ENCODE measurements around the gene SAXO1.
"Not testable (repeated sequence)": the region's sequence is repeated elsewhere in the genome, so short reads cannot be mapped to it uniquely, and the experiment has no call there.

Gene SAXO1

GRCh38 chr9:19000133-19000532 lies 32.9 kb downstream of the SAXO1 start:
- TF ChIP-seq CTCF (IDR thresholded peaks at IDR 0.05; ENCODE audit: low read depth, low read length, missing control alignments), result no peak
- DNase-seq (ENCODE audit: low read depth), result no peak
- H3K4me3 ChIP-seq (ENCODE audit: low read depth, low read length), result no peak overlapping the region

GRCh38 chr9:18999173-18999785 lies 33.7 kb downstream of the SAXO1 start:
- TF ChIP-seq CTCF (IDR thresholded peaks at IDR 0.05; ENCODE audit: low read depth, low read length, missing control alignments), result no peak
- H3K4me3 ChIP-seq (ENCODE audit: low read depth, low read length), result no peak overlapping the region
- no peak for DNase-seq (ENCODE audit: low read depth)

GRCh38 chr9:18997151-18997550 lies 35.9 kb downstream of the SAXO1 start:
- no peak for TF ChIP-seq CTCF (IDR thresholded peaks at IDR 0.05; ENCODE audit: low read depth, low read length, missing control alignments)

GRCh38 chr9:18996211-18996610 lies 36.8 kb downstream of the SAXO1 start:
- DNase-seq (ENCODE audit: low read depth), result no peak
- no peak for TF ChIP-seq CTCF (IDR thresholded peaks at IDR 0.05; ENCODE audit: low read depth, low read length, missing control alignments)
- H3K4me3 ChIP-seq (ENCODE audit: low read depth, low read length), result no peak overlapping the region

More at GRCh38 chr9:18997151-18997550, 35.9 kb downstream of the SAXO1 start:
- no peak overlapping the region for H3K4me3 ChIP-seq (ENCODE audit: low read depth, low read length)
- DNase-seq (ENCODE audit: low read depth), result no peak

GRCh38 chr9:18994263-18994916 lies 38.6 kb downstream of the SAXO1 start:
- TF ChIP-seq CTCF (IDR thresholded peaks at IDR 0.05; ENCODE audit: low read depth, low read length, missing control alignments), result no peak

GRCh38 chr9:18991197-18991596 lies 41.8 kb downstream of the SAXO1 start:
- not testable (repeated sequence) for DNase-seq (ENCODE audit: low read depth)

More at GRCh38 chr9:18994263-18994916, 38.6 kb downstream of the SAXO1 start:
- H3K4me3 ChIP-seq (ENCODE audit: low read depth, low read length), result no peak overlapping the region
- DNase-seq (ENCODE audit: low read depth), result no peak

GRCh38 chr9:18990494-18990893 lies 42.5 kb downstream of the SAXO1 start:
- H3K4me3 ChIP-seq (ENCODE audit: low read depth, low read length), result no peak overlapping the region
- DNase-seq (ENCODE audit: low read depth), result no peak
- no peak for TF ChIP-seq CTCF (IDR thresholded peaks at IDR 0.05; ENCODE audit: low read depth, low read length, missing control alignments)

More at GRCh38 chr9:18991197-18991596, 41.8 kb downstream of the SAXO1 start:
- H3K4me3 ChIP-seq (ENCODE audit: low read depth, low read length), result not testable (repeated sequence)
